OCI-LY7 (cell line): Measurements from ENCODE around the gene CCDC124.

Experiments used
- CTCF ChIP-seq: fragments of 200-600 bp; sonication (generic); conservative IDR thresholded peaks from 2 replicates; pipeline ENCODE4 v1.5.1; 2014; ENCODE audit warnings: mild to moderate bottlenecking, antibody characterized with exemption, low read length, moderate library complexity, mixed read lengths
- EZH2phosphoT487 ChIP-seq: fragments of 200-600 bp; sonication (generic); IDR thresholded peaks from 2 replicates; pipeline ENCODE4 v1.6.1; 2018; ENCODE audit warnings: low read depth, borderline replicate concordance, mild to moderate bottlenecking, mixed run types, antibody characterized with exemption, low read length, moderate library complexity, mixed read lengths

- TF ChIP-seq CTCF = no peak
- TF ChIP-seq EZH2phosphoT487 = no peak
Measured at GRCh38 chr19:17910791-17911360, 21.9 kb upstream of the CCDC124 start.
